Ovary (tissue), 9 donors: ENCODE data around the gene TBCEL. TPM values are rescaled to one million over a fixed set of nuclear protein-coding genes. Genes with fewer than 3 reads are reported as not detected.
A peak's percentile ranks its signal among the peaks of the same experiment; 100 is the strongest.

Experiments used
- DNase-seq, 5 donors: peaks; one replicate each; pipeline ENCODE4 v3.0.0-alpha.2; 2019 to 2020
- H3K27ac ChIP-seq, 2 donors: fragments of 200-600 bp; one replicate each; pipeline versions ENCODE4 v1.5.1 to v1.8.0; 2019 to 2022
- H3K27me3 ChIP-seq: fragments of 200-600 bp; one replicate; pipeline ENCODE4 v1.8.0; 2022
- H3K36me3 ChIP-seq: fragments of 200-600 bp; sonication (generic); one replicate; pipeline ENCODE4 v1.5.1; 2019
- H3K4me1 ChIP-seq: one replicate; pipeline ENCODE4 v1.8.1; 2013; ENCODE audit warnings: mild to moderate bottlenecking, moderate library complexity; ENCODE audit not compliant: insufficient read depth
- H3K4me3 ChIP-seq: fragments of 200-600 bp; sonication (generic); one replicate; pipeline ENCODE4 v1.5.1; 2017
- H3K9me3 ChIP-seq, 2 donors: fragments of 200-600 bp in 1 of 2; sonication (generic) in 1 of 2; one replicate each; pipeline versions ENCODE4 v1.5.1 to v1.8.1; 2013 to 2019; ENCODE audit warnings: mild to moderate bottlenecking in 1 of 2, moderate library complexity in 1 of 2
- EP300 ChIP-seq: sonication (generic); formaldehyde crosslinking; IDR thresholded peaks from one replicate; pipeline ENCODE4 v1.6.1; 2017; ENCODE audit warnings: antibody characterized with exemption
- POLR2A ChIP-seq: fragments of 450-650 bp; IDR thresholded peaks from one replicate; pipeline ENCODE4 v1.6.1; 2017; ENCODE audit warnings: antibody characterized with exemption, mild to moderate bottlenecking, moderate library complexity
- WGBS, 3 donors: extraction: QIAGEN DNeasy Blood & Tissue Kit in 1 of 3; methylation state at CpG; one replicate each; pipeline versions ENCODE4 v1.1.5 to v1.1.7; 2013 to 2017; 5-methylcytosine and 5-hydroxymethylcytosine counted together
- intact Hi-C, 4 donors: fragments of 100-400 bp; cut with DNase I; formaldehyde crosslinking; loops; one replicate each; pipeline versions ENCODE4 v1.11.0 to v1.15.1; 2022 to 2023
- polyA plus RNA-seq, 2 donors: library from polyadenylated mRNA; stranded (reverse); fragments of 200-250 nt in 1 of 2; fragments of 350-450 nt in 1 of 2; fragmentation: Illumina TruSeq in 1 of 2; extraction: RNeasy Lipid Tissue Mini Kit (QIAGEN cat#74804) in 1 of 2; gene quantifications; one replicate each; pipeline ENCODE4 v1.2.3, GENCODE V29; 2013 to 2014
- total RNA-seq, 7 donors: library from RNA; depleted of rRNA in 2 of 7; stranded (reverse); fragments of >200 nt in 2 of 7; fragmentation: NEBNext Ultra II Directional in 3 of 7; extraction: Animal tissue kit (Norgen Biotek cat#: 25700) in 3 of 7; gene quantifications; one replicate each; pipeline versions ENCODE4 v1.1.0 to v1.2.4, GENCODE V29; 2016 to 2023
- TF ChIP-seq, protein P1 (sequence below), 3 donors: fragments of 450-650 bp in 2 of 3; fragments of 200-600 bp in 1 of 3; IDR thresholded peaks; one replicate each; pipeline versions ENCODE4 v1.5.1 to v1.8.0; 2016 to 2022; ENCODE audit warnings: antibody characterized with exemption in 3 of 3, mild to moderate bottlenecking in 1 of 3
- donor health status: DM: no; HTN: no; CAD: no; lungs with moderate emphysema.
- donor health status: DM: no; HTN: no; CAD: no.
- donor health status: Bipolar disorder and iron deficiency.
- donor health status: DM: yes; HTN: yes; CAD: no.
- donor health status: DM: no; HTN: no; CAD: no.
- donor health status: DM: yes; HTN: yes; CAD: no.

Gene TBCEL
- total and polyA plus RNA-seq, 9 donors = 9.1 to 79.3 (median 45.8) TPM

DNA sequence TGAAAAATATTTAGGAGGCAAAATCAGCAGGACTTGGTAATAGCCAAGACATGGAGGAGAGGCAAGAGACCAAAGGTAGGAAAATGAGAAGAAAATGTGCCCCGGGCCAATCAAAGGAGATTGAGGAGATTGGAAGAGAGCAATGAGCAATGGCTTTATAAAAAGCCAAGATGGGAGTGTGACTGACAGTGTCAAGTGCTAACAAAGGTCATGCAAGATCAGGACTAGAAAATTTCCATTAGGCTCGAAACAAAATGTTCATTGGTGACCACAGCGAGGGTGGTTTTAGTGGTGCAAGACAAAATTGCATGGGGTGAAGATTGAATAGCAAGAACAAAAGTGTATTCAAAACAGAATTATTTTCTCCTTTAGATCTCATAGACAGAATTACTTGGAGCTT lies 45.2 kb upstream of the TBCEL start:
- no peak for DNase-seq
- WGBS, 3 donors = 67 to 92% (median 77%) methylated on average over 3 of the region's 3 CpGs
- TF ChIP-seq, protein P1, sequence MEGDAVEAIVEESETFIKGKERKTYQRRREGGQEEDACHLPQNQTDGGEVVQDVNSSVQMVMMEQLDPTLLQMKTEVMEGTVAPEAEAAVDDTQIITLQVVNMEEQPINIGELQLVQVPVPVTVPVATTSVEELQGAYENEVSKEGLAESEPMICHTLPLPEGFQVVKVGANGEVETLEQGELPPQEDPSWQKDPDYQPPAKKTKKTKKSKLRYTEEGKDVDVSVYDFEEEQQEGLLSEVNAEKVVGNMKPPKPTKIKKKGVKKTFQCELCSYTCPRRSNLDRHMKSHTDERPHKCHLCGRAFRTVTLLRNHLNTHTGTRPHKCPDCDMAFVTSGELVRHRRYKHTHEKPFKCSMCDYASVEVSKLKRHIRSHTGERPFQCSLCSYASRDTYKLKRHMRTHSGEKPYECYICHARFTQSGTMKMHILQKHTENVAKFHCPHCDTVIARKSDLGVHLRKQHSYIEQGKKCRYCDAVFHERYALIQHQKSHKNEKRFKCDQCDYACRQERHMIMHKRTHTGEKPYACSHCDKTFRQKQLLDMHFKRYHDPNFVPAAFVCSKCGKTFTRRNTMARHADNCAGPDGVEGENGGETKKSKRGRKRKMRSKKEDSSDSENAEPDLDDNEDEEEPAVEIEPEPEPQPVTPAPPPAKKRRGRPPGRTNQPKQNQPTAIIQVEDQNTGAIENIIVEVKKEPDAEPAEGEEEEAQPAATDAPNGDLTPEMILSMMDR (IDR thresholded peaks at IDR 0.05) = no peak
- no peak for TF ChIP-seq POLR2A
- TF ChIP-seq EP300 = no peak
- no peaks in the 10 kb centered on the region for H3K36me3 ChIP-seq
- no peaks in the 10 kb centered on the region for H3K4me1 ChIP-seq
- intact Hi-C loops = no loop called here
- no peaks in the 10 kb centered on the region for H3K9me3 ChIP-seq
- H3K27ac ChIP-seq = no peak overlapping the region
- H3K4me3 ChIP-seq = no peak overlapping the region
- H3K27me3 ChIP-seq = no peaks in the 10 kb centered on the region

GRCh38 chr11:120985718-120986569 lies 38.0 kb upstream of the TBCEL start:
- DNase-seq = peak; percentile 37 to 68 (median 60)
- no peaks in the 10 kb centered on the region for H3K9me3 ChIP-seq
- H3K36me3 ChIP-seq = no peaks in the 10 kb centered on the region
- H3K27ac ChIP-seq = peak overlapping the region in 1 of 2 donors; percentile 27
- H3K4me3 ChIP-seq = peak overlapping the region; percentile 39
- H3K27me3 ChIP-seq = no peaks in the 10 kb centered on the region
- TF ChIP-seq, protein P1 (IDR thresholded peaks at IDR 0.05) = no peak
- no peak for TF ChIP-seq POLR2A
- no peak for TF ChIP-seq EP300
- WGBS, 3 donors = 2 to 3% (median 3%) methylated on average over 41 to 72 of the region's 72 CpGs
- H3K4me1 ChIP-seq = peaks cover 1% of the 10 kb centered on the region
- intact Hi-C loops = no loop called here

DNA sequence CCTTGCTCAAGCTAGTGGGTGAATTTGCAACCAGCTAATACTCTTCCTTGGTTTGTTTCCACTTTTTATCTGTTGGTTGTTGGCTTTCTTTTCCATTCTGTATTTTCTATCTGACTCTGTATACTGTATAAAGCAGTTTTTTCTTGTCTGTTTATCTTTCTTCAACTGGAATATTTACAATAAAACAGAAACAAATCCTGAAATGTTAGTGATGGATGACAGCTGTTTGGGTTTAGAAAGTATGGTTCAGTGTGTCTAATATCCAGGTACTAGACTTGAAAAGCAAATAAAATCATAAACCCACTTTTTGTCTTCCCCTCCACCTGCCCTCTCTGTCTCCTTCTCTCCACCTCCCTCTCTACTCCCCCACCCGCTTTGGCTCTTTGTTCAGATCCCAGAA lies 35.3 kb upstream of the TBCEL start:
- Histone ChIP-seq H3K4me3 (no peak overlapping the region), H3K4me1 (peaks cover 1% of the 10 kb centered on the region), H3K27ac (no peak overlapping the region), H3K36me3 (no peaks in the 10 kb centered on the region), H3K27me3 (no peaks in the 10 kb centered on the region), H3K9me3 (no peaks in the 10 kb centered on the region)
- DNase-seq = no peak
- no peak for TF ChIP-seq POLR2A
- no peak for TF ChIP-seq EP300
- TF ChIP-seq, protein P1 (IDR thresholded peaks at IDR 0.05) = no peak
- 68 to 88% (median 74%) methylated on average over 1 of the region's 1 CpG for WGBS, 3 donors
- intact Hi-C loops = no loop called here

- Histone ChIP-seq H3K9me3 (no peaks in the 10 kb centered on the region), H3K4me1 (no peaks in the 10 kb centered on the region), H3K36me3 (no peaks in the 10 kb centered on the region), H3K4me3 (no peak overlapping the region), H3K27me3 (no peaks in the 10 kb centered on the region), H3K27ac (no peak overlapping the region)
- TF ChIP-seq POLR2A = no peak
- TF ChIP-seq, protein P1 (IDR thresholded peaks at IDR 0.05) = no peak
- TF ChIP-seq EP300 = no peak
- no peak for DNase-seq
- 86 to 90% (median 87%) methylated on average over 10 of the region's 10 CpGs for WGBS, 3 donors
- intact Hi-C loops = no loop called here
These were observed 31.8 kb upstream of the TBCEL start for GRCh38 chr11:120991830-120992686.
